Left lung (tissue), 10 donors: ENCODE data around the gene IGF1R. TPM values are rescaled to one million over a fixed set of nuclear protein-coding genes. Genes with fewer than 3 reads are reported as not detected.

ENCODE experiments used
- ATAC-seq: fragments of 200-7000 bp; cut with Tn5 transposase; one replicate; pipeline ENCODE4 v1.9.1; 2020; ENCODE audit warnings: moderate library complexity
- DNase-seq, 4 donors: peaks; one replicate each; pipeline ENCODE4 v3.0.0-alpha.2; 2013 to 2020
- H3K27ac ChIP-seq, 2 donors: fragments of 200-600 bp; sonication (generic) in 1 of 2; one replicate each; pipeline versions ENCODE4 v1.5.0 to v1.8.0; 2020 to 2021
- H3K27me3 ChIP-seq, 2 donors: fragments of 200-600 bp; sonication (generic) in 1 of 2; one replicate each; pipeline versions ENCODE4 v1.5.0 to v1.8.0; 2020 to 2021
- H3K36me3 ChIP-seq, 2 donors: fragments of 200-600 bp; sonication (generic) in 1 of 2; one replicate each; pipeline versions ENCODE4 v1.5.0 to v1.8.0; 2020 to 2021
- H3K4me1 ChIP-seq, 2 donors: fragments of 200-600 bp; one replicate each; pipeline ENCODE4 v1.8.0; 2021
- H3K4me3 ChIP-seq, 2 donors: fragments of 200-600 bp; sonication (generic) in 1 of 2; one replicate each; pipeline versions ENCODE4 v1.5.0 to v1.8.0; 2020 to 2021; ENCODE audit warnings: mild to moderate bottlenecking in 1 of 2
- H3K9me3 ChIP-seq, 2 donors: fragments of 200-600 bp; sonication (generic) in 1 of 2; one replicate each; pipeline versions ENCODE4 v1.5.0 to v1.8.0; 2020 to 2021
- CTCF ChIP-seq, 2 donors: fragments of 200-600 bp; sonication (generic) in 1 of 2; IDR thresholded peaks; one replicate each; pipeline versions ENCODE4 v1.5.0 to v1.8.0; 2021; ENCODE audit warnings: antibody characterized with exemption in 2 of 2
- intact Hi-C, 2 donors: fragments of 100-400 bp; cut with DNase I; formaldehyde crosslinking; loops; one replicate each; pipeline versions ENCODE4 v1.11.2 to v1.14.2; 2022
- polyA plus RNA-seq, 6 donors: library from polyadenylated mRNA; unstranded; fragments of 120-200 nt; gene quantifications; one replicate each; pipeline ENCODE4 v1.2.1, GENCODE V29; 2013; ENCODE audit not compliant: insufficient read length in 6 of 6
- total RNA-seq, 2 donors: library from RNA; stranded (reverse); fragmentation: NEBNext Ultra II Directional; extraction: Animal tissue kit (Norgen Biotek cat#: 25700); gene quantifications; one replicate each; pipeline ENCODE4 v1.2.1, GENCODE V29; 2021
- donor health status: DM: no; HTN: yes; CAD: no.
- donor health status: DM: no; HTN: no; CAD: no.

Gene IGF1R
- total and polyA plus RNA-seq, 8 donors = 32.0 to 41.0 (median 37.0) TPM

GRCh38 chr15:98905963-98906711, 257.8 kb downstream of the IGF1R start:
- H3K4me1 ChIP-seq = peaks cover 0 to 44% of the 10 kb centered on the region in 2 donors
- H3K27ac ChIP-seq = peak overlapping the region in 1 of 2 donors; percentile 20
- no peaks in the 10 kb centered on the region for H3K9me3 ChIP-seq
- intact Hi-C loops = loop anchor here in 1 of 2 donors (10.0 kb wide), 1 partner anchor 131 kb away; no protein-coding TSS in a partner anchor
- H3K27me3 ChIP-seq = no peaks in the 10 kb centered on the region
- no peak for DNase-seq
- no peak for ATAC-seq
- no peak for TF ChIP-seq CTCF (IDR thresholded peaks at IDR 0.05)
- no peak overlapping the region for H3K4me3 ChIP-seq
- H3K36me3 ChIP-seq = peaks cover 0 to 29% of the 10 kb centered on the region in 2 donors

- H3K4me3 ChIP-seq = no peak overlapping the region
- ATAC-seq (peak; percentile 67), DNase-seq (peak in 2 of 4 donors; percentile 50 to 71)
- no peaks in the 10 kb centered on the region for H3K27me3 ChIP-seq
- peaks cover 0 to 38% of the 10 kb centered on the region in 2 donors for H3K4me1 ChIP-seq
- H3K9me3 ChIP-seq = no peaks in the 10 kb centered on the region
- peak overlapping the region in 1 of 2 donors; percentile 20 for H3K27ac ChIP-seq
- intact Hi-C loops = loop anchor here in 1 of 2 donors (10.0 kb wide), 1 partner anchor 132 kb away; no protein-coding TSS in a partner anchor
- H3K36me3 ChIP-seq = peaks cover 0 to 34% of the 10 kb centered on the region in 2 donors
- TF ChIP-seq CTCF (IDR thresholded peaks at IDR 0.05) = no peak
Observed at GRCh38 chr15:98906712-98907083, 258.4 kb downstream of the IGF1R start.

DNA sequence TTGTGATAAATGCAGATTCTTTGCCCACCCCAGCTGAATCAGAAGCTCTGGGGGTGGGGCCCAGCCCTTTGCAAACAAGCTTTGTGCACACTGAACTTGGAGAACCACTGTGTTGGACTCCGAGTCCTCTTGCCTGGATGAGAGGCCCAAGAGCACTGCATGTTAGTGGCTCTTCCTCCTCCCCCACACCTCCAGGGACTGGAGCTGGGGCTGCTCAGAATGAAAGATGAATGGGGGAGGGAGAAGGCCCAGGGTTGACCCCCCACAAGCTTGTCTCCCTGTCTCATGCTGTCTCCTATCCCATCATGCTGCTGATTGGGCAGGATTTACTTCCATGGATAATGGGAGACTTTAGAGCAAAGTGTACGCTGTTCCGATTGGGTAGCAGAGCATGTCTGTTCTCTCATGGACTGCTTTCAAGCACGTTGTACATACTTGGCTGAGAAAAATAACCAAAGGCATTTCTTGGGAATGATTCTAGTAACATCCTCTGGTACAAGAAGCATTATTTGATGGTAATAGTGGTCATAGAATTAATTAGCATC, 259.7 kb downstream of the IGF1R start:
- no peak overlapping the region for H3K27ac ChIP-seq

GRCh38 chr15:98909968-98910885, 261.9 kb downstream of the IGF1R start:
- intact Hi-C loops = loop anchor here in 1 of 2 donors (10.0 kb wide), 1 partner anchor 135 kb away; no protein-coding TSS in a partner anchor
- H3K4me3 ChIP-seq = no peak overlapping the region
- ATAC-seq (no peak), DNase-seq (no peak)
- peaks cover 0 to 57% of the 10 kb centered on the region in 2 donors for H3K36me3 ChIP-seq
- no peak overlapping the region for H3K27ac ChIP-seq
- H3K4me1 ChIP-seq = peaks cover 3 to 21% of the 10 kb centered on the region in 2 donors
- no peak for TF ChIP-seq CTCF (IDR thresholded peaks at IDR 0.05)
- H3K27me3 ChIP-seq = no peaks in the 10 kb centered on the region
- H3K9me3 ChIP-seq = no peaks in the 10 kb centered on the region

More for the DNA sequence above, 259.7 kb downstream of the IGF1R start:
- Histone ChIP-seq H3K27me3 (no peaks in the 10 kb centered on the region), H3K9me3 (no peaks in the 10 kb centered on the region), H3K36me3 (peaks cover 0 to 47% of the 10 kb centered on the region in 2 donors), H3K4me3 (no peak overlapping the region), H3K4me1 (peaks cover 0 to 29% of the 10 kb centered on the region in 2 donors)
- intact Hi-C loops = loop anchor here in 1 of 2 donors (10.0 kb wide), 1 partner anchor 133 kb away; no protein-coding TSS in a partner anchor
- no peak for ATAC-seq
- no peak for DNase-seq
- no peak for TF ChIP-seq CTCF (IDR thresholded peaks at IDR 0.05)
